NB4 (cell line): ENCODE data around the gene OGDHL.

Experiments
- POLR2A ChIP-seq: IDR thresholded peaks from 2 replicates; pipeline ENCODE4 v1.6.1; 2011; ENCODE audit warnings: mild to moderate bottlenecking; ENCODE audit not compliant: insufficient read length; ENCODE audit errors: extremely low read depth
- TF ChIP-seq, protein P1 (sequence below): IDR thresholded peaks from one replicate; pipeline ENCODE4 v1.5.1; 2012; ENCODE audit warnings: low read depth, low read length
- TF ChIP-seq, protein P2 (sequence below): IDR thresholded peaks from 2 replicates; pipeline ENCODE4 v1.6.1; 2011; ENCODE audit warnings: low read depth, low read length

DNA sequence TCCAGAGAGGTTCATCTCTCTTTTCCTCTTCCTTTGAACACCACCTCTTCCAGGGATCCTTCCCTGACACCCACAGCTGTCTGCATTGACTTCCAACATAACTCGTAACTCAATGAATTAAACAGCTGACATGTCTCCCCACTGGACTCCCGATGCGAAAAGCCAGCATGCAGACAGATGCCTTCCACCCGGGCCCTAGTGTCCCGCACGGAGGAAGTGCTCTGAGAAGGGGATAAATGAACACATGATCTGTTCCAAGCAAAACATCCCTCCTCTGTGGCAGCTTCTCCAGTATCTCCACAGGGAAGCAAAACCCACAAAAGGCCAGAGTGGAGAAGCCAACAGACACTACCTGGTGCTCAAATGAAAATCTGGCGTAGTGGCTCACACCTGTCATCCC, 28.3 kb downstream of the OGDHL start:
- no peak for TF ChIP-seq POLR2A
- TF ChIP-seq, protein P1, sequence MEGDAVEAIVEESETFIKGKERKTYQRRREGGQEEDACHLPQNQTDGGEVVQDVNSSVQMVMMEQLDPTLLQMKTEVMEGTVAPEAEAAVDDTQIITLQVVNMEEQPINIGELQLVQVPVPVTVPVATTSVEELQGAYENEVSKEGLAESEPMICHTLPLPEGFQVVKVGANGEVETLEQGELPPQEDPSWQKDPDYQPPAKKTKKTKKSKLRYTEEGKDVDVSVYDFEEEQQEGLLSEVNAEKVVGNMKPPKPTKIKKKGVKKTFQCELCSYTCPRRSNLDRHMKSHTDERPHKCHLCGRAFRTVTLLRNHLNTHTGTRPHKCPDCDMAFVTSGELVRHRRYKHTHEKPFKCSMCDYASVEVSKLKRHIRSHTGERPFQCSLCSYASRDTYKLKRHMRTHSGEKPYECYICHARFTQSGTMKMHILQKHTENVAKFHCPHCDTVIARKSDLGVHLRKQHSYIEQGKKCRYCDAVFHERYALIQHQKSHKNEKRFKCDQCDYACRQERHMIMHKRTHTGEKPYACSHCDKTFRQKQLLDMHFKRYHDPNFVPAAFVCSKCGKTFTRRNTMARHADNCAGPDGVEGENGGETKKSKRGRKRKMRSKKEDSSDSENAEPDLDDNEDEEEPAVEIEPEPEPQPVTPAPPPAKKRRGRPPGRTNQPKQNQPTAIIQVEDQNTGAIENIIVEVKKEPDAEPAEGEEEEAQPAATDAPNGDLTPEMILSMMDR = no peak
- TF ChIP-seq, protein P2, sequence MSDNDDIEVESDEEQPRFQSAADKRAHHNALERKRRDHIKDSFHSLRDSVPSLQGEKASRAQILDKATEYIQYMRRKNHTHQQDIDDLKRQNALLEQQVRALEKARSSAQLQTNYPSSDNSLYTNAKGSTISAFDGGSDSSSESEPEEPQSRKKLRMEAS = no peak
